ENCODE measurements around the gene TMEM125. TPM values are rescaled to one million over a fixed set of nuclear protein-coding genes. Genes with fewer than 3 reads are reported as not detected.

TMEM125 gene
- total RNA-seq, 2 experiments from 2014 or later = 0.23 TPM; not detected in 1

DNA sequence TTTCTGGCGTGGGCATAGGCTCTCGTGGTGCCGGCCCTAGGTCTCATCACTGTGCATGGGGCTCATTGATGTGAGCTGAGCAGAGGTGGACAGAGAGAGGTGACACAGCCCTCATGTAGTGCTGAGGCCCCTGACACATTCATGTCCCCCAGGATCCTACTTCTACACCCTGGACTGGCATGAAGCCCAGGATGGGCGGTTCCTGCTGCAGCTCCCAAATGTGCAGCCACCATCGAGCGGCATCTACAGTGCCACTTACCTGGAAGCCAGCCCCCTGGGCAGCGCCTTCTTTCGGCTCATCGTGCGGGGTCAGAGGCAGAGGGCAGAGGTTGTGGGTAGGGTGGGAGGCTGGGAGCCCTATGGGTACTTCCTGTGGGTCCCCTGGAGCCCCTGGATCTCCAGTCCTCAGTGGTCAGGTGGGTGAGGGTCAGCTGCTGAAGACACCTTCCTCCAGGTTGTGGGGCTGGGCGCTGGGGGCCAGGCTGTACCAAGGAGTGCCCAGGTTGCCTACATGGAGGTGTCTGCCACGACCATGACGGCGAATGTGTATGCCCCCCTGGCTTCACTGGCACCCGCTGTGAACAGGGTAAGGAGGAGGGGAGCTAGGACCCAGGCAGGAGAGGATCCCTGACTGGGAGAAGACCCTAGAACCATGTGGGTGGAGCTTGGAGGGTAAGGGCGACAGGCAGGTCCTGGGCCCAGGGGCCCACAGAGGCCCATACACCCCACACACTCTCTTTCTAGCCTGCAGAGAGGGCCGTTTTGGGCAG lies 37.1 kb downstream of the TMEM125 start:
- Histone ChIP-seq H3K9me3 (ENCODE audit: low read length) (no peaks in the 10 kb centered on the region), H2AFZ (ENCODE audit: low read length) (no peak overlapping the region), H3K4me1 (ENCODE audit: insufficient read depth, low read length, poor library complexity, severe bottlenecking) (peaks cover 13% of the 10 kb centered on the region), H3K9me2 (ENCODE audit: insufficient read depth, low read length) (no peaks in the 10 kb centered on the region), H3K4me2 (ENCODE audit: low read length) (no peak overlapping the region), H3K79me2 (ENCODE audit: insufficient read depth, low read depth, low read length) (no peaks in the 10 kb centered on the region), H3K4me3 (ENCODE audit: low read depth, low read length, poor library complexity, severe bottlenecking) (no peak overlapping the region), H3K27ac (ENCODE audit: low read depth, low read length, poor library complexity, severe bottlenecking) (no peak overlapping the region), H3K36me3 (ENCODE audit: insufficient read depth, low read length) (no peaks in the 10 kb centered on the region), H4K20me1 (ENCODE audit: insufficient read depth, low read length) (no peaks in the 10 kb centered on the region)
- intact Hi-C loops (cut with micrococcal nuclease; ENCODE audit: unreplicated experiment) = no loop called here
- TF ChIP-seq EZH2phosphoT487 (IDR thresholded peaks at IDR 0.05; ENCODE audit: borderline replicate concordance, low read depth, low read length) = no peak
- TF ChIP-seq, protein P1, sequence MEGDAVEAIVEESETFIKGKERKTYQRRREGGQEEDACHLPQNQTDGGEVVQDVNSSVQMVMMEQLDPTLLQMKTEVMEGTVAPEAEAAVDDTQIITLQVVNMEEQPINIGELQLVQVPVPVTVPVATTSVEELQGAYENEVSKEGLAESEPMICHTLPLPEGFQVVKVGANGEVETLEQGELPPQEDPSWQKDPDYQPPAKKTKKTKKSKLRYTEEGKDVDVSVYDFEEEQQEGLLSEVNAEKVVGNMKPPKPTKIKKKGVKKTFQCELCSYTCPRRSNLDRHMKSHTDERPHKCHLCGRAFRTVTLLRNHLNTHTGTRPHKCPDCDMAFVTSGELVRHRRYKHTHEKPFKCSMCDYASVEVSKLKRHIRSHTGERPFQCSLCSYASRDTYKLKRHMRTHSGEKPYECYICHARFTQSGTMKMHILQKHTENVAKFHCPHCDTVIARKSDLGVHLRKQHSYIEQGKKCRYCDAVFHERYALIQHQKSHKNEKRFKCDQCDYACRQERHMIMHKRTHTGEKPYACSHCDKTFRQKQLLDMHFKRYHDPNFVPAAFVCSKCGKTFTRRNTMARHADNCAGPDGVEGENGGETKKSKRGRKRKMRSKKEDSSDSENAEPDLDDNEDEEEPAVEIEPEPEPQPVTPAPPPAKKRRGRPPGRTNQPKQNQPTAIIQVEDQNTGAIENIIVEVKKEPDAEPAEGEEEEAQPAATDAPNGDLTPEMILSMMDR (conservative IDR thresholded peaks at IDR 0.05; ENCODE audit: low read length) = no peak
- no TSS peak for BruUV-seq (replicated peaks)
- DNase-seq (ENCODE audit: low spot score) = no peak
- ChIA-PET POLR2A (interaction anchor here (0.6 to 1.0 kb wide), 4 partner anchors 11 to 86 kb away, joined by 3 to 5 read pairs (median 4); partner anchors contain the start of gene ELOVL1), CTCF (ENCODE audit: unreplicated experiment) (no interaction called here)

DNA sequence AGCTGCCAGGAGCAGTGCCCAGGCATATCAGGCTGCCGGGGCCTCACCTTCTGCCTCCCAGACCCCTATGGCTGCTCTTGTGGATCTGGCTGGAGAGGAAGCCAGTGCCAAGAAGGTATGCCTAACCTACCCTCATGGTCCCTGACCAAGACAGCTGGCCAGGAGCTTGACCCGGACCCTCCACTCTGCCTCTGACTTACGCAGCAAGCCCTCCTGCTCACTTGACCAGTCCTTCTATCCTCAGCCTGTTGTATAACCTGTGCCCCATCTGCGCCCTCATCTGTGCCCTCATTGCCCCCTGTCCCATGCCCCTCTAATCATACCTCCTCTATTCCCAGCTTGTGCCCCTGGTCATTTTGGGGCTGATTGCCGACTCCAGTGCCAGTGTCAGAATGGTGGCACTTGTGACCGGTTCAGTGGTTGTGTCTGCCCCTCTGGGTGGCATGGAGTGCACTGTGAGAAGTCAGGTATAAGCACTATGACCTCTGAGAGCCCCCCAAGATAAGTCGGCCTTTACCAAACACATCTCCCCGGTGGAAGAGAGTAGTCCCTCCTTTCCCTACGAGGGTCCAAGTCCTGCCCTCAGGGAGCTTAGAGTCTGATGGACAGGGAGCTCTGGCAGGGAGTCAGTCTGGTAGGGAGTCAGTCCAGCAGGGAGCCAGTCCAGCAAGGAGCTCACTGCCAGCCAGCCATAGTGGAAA lies 37.8 kb downstream of the TMEM125 start:
- TF ChIP-seq, protein P1 (conservative IDR thresholded peaks at IDR 0.05; ENCODE audit: low read length) = no peak
- TF ChIP-seq EZH2phosphoT487 (IDR thresholded peaks at IDR 0.05; ENCODE audit: borderline replicate concordance, low read depth, low read length) = no peak
- Histone ChIP-seq H3K4me2 (ENCODE audit: low read length) (no peak overlapping the region), H2AFZ (ENCODE audit: low read length) (no peak overlapping the region), H3K36me3 (ENCODE audit: insufficient read depth, low read length) (no peaks in the 10 kb centered on the region), H3K9me2 (ENCODE audit: insufficient read depth, low read length) (no peaks in the 10 kb centered on the region), H3K9me3 (ENCODE audit: low read length) (no peaks in the 10 kb centered on the region), H4K20me1 (ENCODE audit: insufficient read depth, low read length) (no peaks in the 10 kb centered on the region), H3K27ac (ENCODE audit: low read depth, low read length, poor library complexity, severe bottlenecking) (no peak overlapping the region), H3K79me2 (ENCODE audit: insufficient read depth, low read depth, low read length) (no peaks in the 10 kb centered on the region), H3K4me3 (ENCODE audit: low read depth, low read length, poor library complexity, severe bottlenecking) (no peak overlapping the region), H3K4me1 (ENCODE audit: insufficient read depth, low read length, poor library complexity, severe bottlenecking) (peaks cover 13% of the 10 kb centered on the region)
- no peak for DNase-seq (ENCODE audit: low spot score)
- intact Hi-C loops (cut with micrococcal nuclease; ENCODE audit: unreplicated experiment) = no loop called here
- POLR2A ChIA-PET = interaction anchor here (0.6 kb wide), 1 partner anchor 85 kb away, joined by 4 read pairs; no protein-coding TSS in a partner anchor
- CTCF ChIA-PET (ENCODE audit: unreplicated experiment) = no interaction called here
- BruUV-seq (replicated peaks) = no TSS peak

All from OCI-LY7 (cell line).